Calu3 (cell line): ENCODE data around the gene EVC2. TPM values are rescaled to one million over a fixed set of nuclear protein-coding genes. Genes with fewer than 3 reads are reported as not detected.

ENCODE experiments used
- BruUV-seq: library from RNA; stranded (reverse); fragments of 400-500 nt; replicated peaks from 2 replicates; lab custom pipeline; 2021; lab: Mats Ljungman, UMichigan
- CTCF ChIA-PET: fragments of 300-600 bp; sonication (Branson Sonifier 250); formaldehyde crosslinking; loops from one replicate; lab custom pipeline; 2022; ENCODE audit warnings: antibody characterized with exemption; lab: Charles Lee
- DNase-seq: peaks from one replicate; pipeline ENCODE4 v3.0.0; 2022
- H3K27ac Mint-ChIP-seq: one replicate; pipeline ENCODE4 v1.8.0; 2022; ENCODE audit warnings: mixed read lengths; ENCODE audit not compliant: unreplicated experiment
- H3K27me3 Mint-ChIP-seq: one replicate; pipeline ENCODE4 v1.8.0; 2022; ENCODE audit warnings: mixed read lengths; ENCODE audit not compliant: unreplicated experiment
- H3K36me3 Mint-ChIP-seq: one replicate; pipeline ENCODE4 v1.8.0; 2022; ENCODE audit warnings: mild to moderate bottlenecking, moderate library complexity, mixed read lengths; ENCODE audit not compliant: insufficient read depth, unreplicated experiment
- H3K4me1 Mint-ChIP-seq: one replicate; pipeline ENCODE4 v1.8.0; 2022; ENCODE audit warnings: mild to moderate bottlenecking, low read depth, mixed read lengths; ENCODE audit not compliant: unreplicated experiment
- H3K4me3 Mint-ChIP-seq: one replicate; pipeline ENCODE4 v1.8.0; 2022; ENCODE audit warnings: mild to moderate bottlenecking, low read depth, moderate library complexity, mixed read lengths; ENCODE audit not compliant: unreplicated experiment
- H3K9me3 Mint-ChIP-seq: one replicate; pipeline ENCODE4 v1.8.0; 2022; ENCODE audit warnings: low read depth, mixed read lengths; ENCODE audit not compliant: unreplicated experiment
- CTCF ChIP-seq: fragments of 200-600 bp; IDR thresholded peaks from one replicate; pipeline ENCODE4 v1.8.0; 2022; ENCODE audit warnings: antibody characterized with exemption; ENCODE audit not compliant: unreplicated experiment
- intact Hi-C: fragments of 100-400 bp; cut with micrococcal nuclease; formaldehyde crosslinking; loops from one replicate; pipeline ENCODE4 v1.10.0; 2022; ENCODE audit not compliant: unreplicated experiment
- total RNA-seq: library from RNA; stranded (reverse); gene quantifications from 2 replicates; pipeline ENCODE4 v1.2.3, GENCODE V29; 2022

Gene EVC2
- total RNA-seq, 1 experiment from 2014 or later, result not detected

GRCh38 chr4:5568931-5569330 lies 139.4 kb downstream of the EVC2 start:
- Mint-ChIP-seq H3K27ac (no peak overlapping the region), H3K9me3 (peaks cover 3% of the 10 kb centered on the region), H3K27me3 (no peaks in the 10 kb centered on the region), H3K36me3 (no peaks in the 10 kb centered on the region), H3K4me3 (no peak overlapping the region), H3K4me1 (no peaks in the 10 kb centered on the region)
- BruUV-seq, result no TSS peak
- no peak for DNase-seq
- CTCF ChIA-PET, result no interaction called here
- no peak for TF ChIP-seq CTCF
- intact Hi-C loops, result no loop called here

GRCh38 chr4:5568336-5568735 lies 140.0 kb downstream of the EVC2 start:
- Mint-ChIP-seq H3K36me3 (no peaks in the 10 kb centered on the region), H3K4me3 (no peak overlapping the region), H3K4me1 (no peaks in the 10 kb centered on the region), H3K27ac (no peak overlapping the region), H3K27me3 (no peaks in the 10 kb centered on the region), H3K9me3 (peaks cover 3% of the 10 kb centered on the region)
- no peak for DNase-seq
- TF ChIP-seq CTCF, result no peak
- no TSS peak for BruUV-seq
- intact Hi-C loops, result no loop called here
- CTCF ChIA-PET, result no interaction called here

GRCh38 chr4:5566991-5567390 lies 141.4 kb downstream of the EVC2 start:
- no TSS peak for BruUV-seq
- Mint-ChIP-seq H3K4me1 (no peaks in the 10 kb centered on the region), H3K9me3 (peaks cover 5% of the 10 kb centered on the region), H3K27me3 (no peaks in the 10 kb centered on the region), H3K27ac (no peak overlapping the region), H3K4me3 (no peak overlapping the region), H3K36me3 (no peaks in the 10 kb centered on the region)
- TF ChIP-seq CTCF, result no peak
- no peak for DNase-seq
- CTCF ChIA-PET, result no interaction called here
- intact Hi-C loops, result no loop called here

- TF ChIP-seq CTCF, result no peak
- no peaks in the 10 kb centered on the region for H3K27me3 Mint-ChIP-seq
- CTCF ChIA-PET, result no interaction called here
- no peaks in the 10 kb centered on the region for H3K36me3 Mint-ChIP-seq
- H3K9me3 Mint-ChIP-seq, result peaks cover 5% of the 10 kb centered on the region
- no peak overlapping the region for H3K4me3 Mint-ChIP-seq
- H3K4me1 Mint-ChIP-seq, result no peaks in the 10 kb centered on the region
- no TSS peak for BruUV-seq
- H3K27ac Mint-ChIP-seq, result no peak overlapping the region
- intact Hi-C loops, result no loop called here
- no peak for DNase-seq
Observed at GRCh38 chr4:5566526-5566925, 141.8 kb downstream of the EVC2 start.
